Astrocyte of the spinal cord (primary cell): ENCODE data around the gene CCDC88A.

Source experiments
- DNase-seq: peaks from one replicate; pipeline ENCODE4 v3.0.0; 2011; ENCODE audit warnings: low read depth, low spot score
- H3K4me3 ChIP-seq: 2 replicates; pipeline ENCODE4 v1.5.1; 2011; ENCODE audit warnings: low read depth, mild to moderate bottlenecking, low read length, moderate library complexity
- in situ Hi-C: cut with HindIII; loops from 2 replicates; pipeline ENCODE4 v1.10.0; 2017; ENCODE audit warnings: low sequenced_read_pairs
- TF ChIP-seq, protein P1 (sequence below): IDR thresholded peaks from 2 replicates; pipeline ENCODE4 v1.5.1; 2012; ENCODE audit warnings: low read depth, mild to moderate bottlenecking, low read length, inconsistent platforms

CCDC88A gene

DNA sequence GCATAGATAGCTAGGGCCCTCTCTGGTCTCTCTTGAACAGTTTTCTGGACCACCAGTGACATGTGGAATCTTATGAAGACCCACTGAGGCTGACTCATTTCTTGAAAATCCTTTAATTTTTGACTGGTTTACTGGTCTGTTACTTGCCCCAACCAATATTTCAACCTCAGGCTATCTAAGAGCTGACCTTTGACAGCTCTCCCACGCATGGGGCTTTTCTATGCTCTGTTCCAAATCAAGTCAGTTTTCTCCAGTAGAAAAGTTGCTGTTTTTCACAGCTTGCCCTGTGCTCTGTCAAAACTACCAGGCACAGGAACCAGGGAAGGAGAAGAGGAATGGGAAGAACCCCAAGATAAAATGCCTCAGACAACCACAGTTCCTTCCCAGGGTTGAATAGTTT is 104.7 kb downstream of the CCDC88A start:
- TF ChIP-seq, protein P1, sequence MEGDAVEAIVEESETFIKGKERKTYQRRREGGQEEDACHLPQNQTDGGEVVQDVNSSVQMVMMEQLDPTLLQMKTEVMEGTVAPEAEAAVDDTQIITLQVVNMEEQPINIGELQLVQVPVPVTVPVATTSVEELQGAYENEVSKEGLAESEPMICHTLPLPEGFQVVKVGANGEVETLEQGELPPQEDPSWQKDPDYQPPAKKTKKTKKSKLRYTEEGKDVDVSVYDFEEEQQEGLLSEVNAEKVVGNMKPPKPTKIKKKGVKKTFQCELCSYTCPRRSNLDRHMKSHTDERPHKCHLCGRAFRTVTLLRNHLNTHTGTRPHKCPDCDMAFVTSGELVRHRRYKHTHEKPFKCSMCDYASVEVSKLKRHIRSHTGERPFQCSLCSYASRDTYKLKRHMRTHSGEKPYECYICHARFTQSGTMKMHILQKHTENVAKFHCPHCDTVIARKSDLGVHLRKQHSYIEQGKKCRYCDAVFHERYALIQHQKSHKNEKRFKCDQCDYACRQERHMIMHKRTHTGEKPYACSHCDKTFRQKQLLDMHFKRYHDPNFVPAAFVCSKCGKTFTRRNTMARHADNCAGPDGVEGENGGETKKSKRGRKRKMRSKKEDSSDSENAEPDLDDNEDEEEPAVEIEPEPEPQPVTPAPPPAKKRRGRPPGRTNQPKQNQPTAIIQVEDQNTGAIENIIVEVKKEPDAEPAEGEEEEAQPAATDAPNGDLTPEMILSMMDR: no peak
- no peak overlapping the region for H3K4me3 ChIP-seq
- no peak for DNase-seq
- in situ Hi-C loops: no loop called here

DNA sequence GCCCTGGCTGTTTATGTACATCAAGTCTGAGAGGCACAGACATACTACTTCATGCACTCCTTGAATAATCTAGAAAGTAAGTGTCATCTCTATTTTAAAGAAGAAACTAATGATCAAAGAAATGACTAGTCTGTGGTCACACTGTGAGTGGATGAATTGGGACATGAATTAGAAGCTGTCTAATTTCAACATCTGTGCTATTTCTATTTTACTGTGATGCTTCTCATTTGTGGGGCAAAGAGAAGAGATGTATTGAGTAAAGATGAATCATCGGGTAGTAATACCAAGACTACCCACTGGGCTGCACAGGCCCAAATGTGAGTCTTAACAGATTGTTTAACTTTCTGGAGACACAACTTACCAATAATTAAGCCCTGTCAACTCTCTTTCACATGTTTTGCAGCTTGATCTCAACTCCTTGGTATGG is 108.2 kb downstream of the CCDC88A start:
- H3K4me3 ChIP-seq: no peak overlapping the region
- DNase-seq: peak; percentile 64
- in situ Hi-C loops: no loop called here
- TF ChIP-seq, protein P1: peak; percentile 40

DNA sequence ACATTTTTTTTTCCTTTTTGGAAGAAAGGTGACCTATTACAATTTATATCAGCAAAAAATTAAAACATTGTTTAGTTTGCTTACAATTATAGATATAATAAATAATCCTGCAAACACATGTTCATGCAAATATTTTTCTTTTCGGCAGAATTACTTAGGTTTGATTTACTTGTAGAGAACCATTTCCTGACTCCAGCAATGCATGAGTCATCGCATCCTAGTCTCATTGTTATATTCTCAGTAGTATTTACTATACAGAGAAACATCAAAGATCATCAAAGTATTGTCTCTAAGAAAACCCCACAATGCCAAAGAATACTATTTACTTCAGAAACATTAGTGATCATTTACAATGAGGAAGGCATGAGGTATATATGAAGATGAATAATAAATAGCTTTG is 110.2 kb downstream of the CCDC88A start:
- H3K4me3 ChIP-seq: no peak overlapping the region
- peak; percentile 71 for DNase-seq
- in situ Hi-C loops: no loop called here
- TF ChIP-seq, protein P1: no peak

DNA sequence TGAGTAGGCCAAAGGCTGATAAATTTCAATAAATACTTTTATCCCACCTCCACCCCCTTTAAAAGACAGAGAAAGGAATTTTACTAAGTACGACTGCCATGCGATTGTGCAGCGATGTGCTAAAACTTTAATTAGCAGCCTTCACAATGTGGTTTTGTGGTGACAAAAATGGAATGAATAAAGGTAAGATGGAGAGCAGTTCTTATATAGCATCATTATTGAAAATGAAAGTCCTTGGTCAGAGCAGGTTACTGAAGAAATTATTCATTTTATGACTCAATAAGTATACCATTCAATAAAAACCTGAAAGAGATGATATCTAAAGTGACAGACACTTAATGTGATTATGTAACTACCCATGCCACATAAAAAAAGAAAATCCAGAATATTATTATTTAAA is 117.4 kb downstream of the CCDC88A start:
- no peak for DNase-seq
- in situ Hi-C loops: no loop called here
- TF ChIP-seq, protein P1: no peak
- H3K4me3 ChIP-seq: no peak overlapping the region

DNA sequence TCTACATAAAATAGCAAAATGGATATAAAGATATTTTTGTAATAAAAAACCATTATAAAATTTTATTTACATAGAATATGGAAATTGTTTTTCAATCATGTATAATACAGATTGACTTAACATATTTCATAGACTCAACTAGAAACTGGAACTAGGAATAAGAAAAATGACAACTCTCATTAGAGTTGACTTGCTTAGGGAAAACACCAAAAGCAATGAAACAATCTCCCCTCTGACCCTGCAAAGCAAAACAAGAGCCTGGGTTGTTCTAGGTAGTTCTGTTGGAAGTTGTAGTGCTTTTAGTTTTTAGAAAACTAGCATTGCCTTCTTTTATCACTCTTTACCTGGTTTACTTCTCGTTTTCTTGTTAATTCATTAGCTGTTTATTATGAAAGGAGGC is 118.4 kb downstream of the CCDC88A start:
- DNase-seq: no peak
- no peak overlapping the region for H3K4me3 ChIP-seq
- TF ChIP-seq, protein P1: no peak
- in situ Hi-C loops: no loop called here

DNA sequence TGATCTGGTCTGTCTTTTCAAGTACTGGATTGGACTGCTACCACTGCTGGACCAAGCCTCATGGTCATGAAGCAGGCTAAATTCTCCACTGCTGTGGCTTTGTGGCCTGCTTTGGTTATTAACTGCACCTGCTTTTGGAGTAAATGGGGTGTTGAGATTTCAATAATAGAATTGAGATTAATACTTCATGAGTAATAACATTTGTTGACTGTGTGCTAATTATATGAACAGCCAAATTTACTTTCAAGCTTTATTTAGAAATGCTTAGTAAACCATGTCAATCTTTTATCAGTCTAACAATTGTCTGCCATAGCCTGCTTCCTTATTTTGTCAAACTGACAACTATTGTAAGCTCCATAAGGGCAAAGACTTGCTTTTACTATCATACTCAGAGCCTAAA is 123.3 kb downstream of the CCDC88A start:
- H3K4me3 ChIP-seq: no peak overlapping the region
- DNase-seq: no peak
- TF ChIP-seq, protein P1: no peak
- in situ Hi-C loops: no loop called here

DNA sequence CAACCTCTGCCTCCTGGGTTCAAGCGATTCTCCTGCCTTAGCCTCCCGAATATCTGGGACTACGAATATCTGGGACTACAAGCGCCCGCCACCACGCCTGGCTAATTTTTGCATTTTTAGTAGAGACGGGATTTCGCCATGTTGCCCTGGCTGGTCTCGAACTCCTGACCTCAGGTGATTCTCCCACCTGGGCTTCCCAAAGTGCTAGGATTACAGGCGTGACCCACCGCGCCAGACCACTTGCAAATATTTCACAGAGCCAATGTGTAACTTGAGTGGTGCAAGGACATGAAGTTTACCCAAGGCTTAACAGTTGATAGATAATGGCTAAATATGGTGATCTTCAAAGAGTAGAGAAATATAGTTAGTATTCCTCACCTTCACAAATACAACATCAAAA is 136.6 kb downstream of the CCDC88A start:
- in situ Hi-C loops: no loop called here
- TF ChIP-seq, protein P1: no peak

More for the DNA sequence above, 136.6 kb downstream of the CCDC88A start:
- no peak for DNase-seq
- no peak overlapping the region for H3K4me3 ChIP-seq
